GM23338 (cell line): ENCODE measurements around the gene KRTAP5-10. TPM values are rescaled to one million over a fixed set of nuclear protein-coding genes. Genes with fewer than 3 reads are reported as not detected.

ENCODE experiments used
- ATAC-seq: fragments of 200-7000 bp; cut with Tn5 transposase; 3 replicates; pipeline ENCODE4 v1.9.1; 2020
- DNase-seq: peaks from one replicate; pipeline ENCODE4 v3.0.0-alpha.2; 2015; ENCODE audit warnings: low spot score
- H2AFZ ChIP-seq: fragments of 200-600 bp; sonication (generic); 2 replicates; pipeline ENCODE4 v1.8.0; 2016; ENCODE audit warnings: antibody characterized with exemption, mild to moderate bottlenecking, moderate library complexity
- H3F3A ChIP-seq: fragments of 200-600 bp; sonication (generic); replicated peaks from 2 replicates; pipeline ENCODE4 v1.8.0; 2017; ENCODE audit warnings: antibody characterized with exemption, mixed run types, low read depth
- H3K27ac ChIP-seq: fragments of 200-600 bp; sonication (generic); 2 replicates; pipeline ENCODE4 v1.6.1; 2016; ENCODE audit warnings: low read depth
- H3K27me3 ChIP-seq: fragments of 200-600 bp; sonication (generic); 2 replicates; pipeline ENCODE4 v1.8.0; 2016; ENCODE audit warnings: mild to moderate bottlenecking, mixed run types, moderate library complexity; ENCODE audit not compliant: insufficient read depth
- H3K36me3 ChIP-seq: fragments of 200-600 bp; sonication (generic); 2 replicates; pipeline ENCODE4 v1.8.0; 2016; ENCODE audit warnings: mild to moderate bottlenecking; ENCODE audit not compliant: insufficient read depth
- H3K4me1 ChIP-seq: fragments of 200-600 bp; sonication (generic); 2 replicates; pipeline ENCODE4 v1.8.0; 2016; ENCODE audit warnings: mild to moderate bottlenecking, moderate library complexity; ENCODE audit not compliant: insufficient read depth
- H3K4me2 ChIP-seq: fragments of 200-600 bp; sonication (generic); 2 replicates; pipeline ENCODE4 v1.7.1; 2017; ENCODE audit warnings: mixed run types
- H3K4me3 ChIP-seq: fragments of 200-600 bp; sonication (generic); 2 replicates; pipeline ENCODE4 v1.6.1; 2016; ENCODE audit warnings: mixed run types
- H3K79me2 ChIP-seq: fragments of 200-600 bp; sonication (generic); replicated peaks from 2 replicates; pipeline ENCODE4 v1.8.0; 2017; ENCODE audit warnings: mild to moderate bottlenecking; ENCODE audit not compliant: insufficient read depth
- H3K9me2 ChIP-seq: fragments of 200-600 bp; sonication (generic); 2 replicates; pipeline ENCODE4 v1.8.0; 2017; ENCODE audit not compliant: insufficient read depth
- H4K20me1 ChIP-seq: fragments of 200-600 bp; sonication (generic); replicated peaks from 2 replicates; pipeline ENCODE4 v1.8.0; 2017; ENCODE audit warnings: mild to moderate bottlenecking; ENCODE audit not compliant: insufficient read depth
- H3K27ac Mint-ChIP-seq: 2 replicates; pipeline ENCODE4 v1.8.0; 2020; ENCODE audit warnings: inconsistent platforms, mild to moderate bottlenecking, moderate library complexity, mixed read lengths
- H3K27me3 Mint-ChIP-seq: 3 replicates; pipeline ENCODE4 v1.8.0; 2022; ENCODE audit warnings: low read depth, mild to moderate bottlenecking, moderate library complexity, mixed read lengths, inconsistent platforms; ENCODE audit not compliant: insufficient read depth, poor library complexity
- H3K36me3 Mint-ChIP-seq: 3 replicates; pipeline ENCODE4 v1.8.0; 2021; ENCODE audit warnings: low read depth, mild to moderate bottlenecking, inconsistent platforms, moderate library complexity, mixed read lengths
- H3K4me1 Mint-ChIP-seq: 3 replicates; pipeline ENCODE4 v1.8.0; 2020; ENCODE audit warnings: mild to moderate bottlenecking, inconsistent platforms, mixed read lengths
- H3K4me3 Mint-ChIP-seq: 3 replicates; pipeline ENCODE4 v1.8.0; 2021; ENCODE audit warnings: moderate library complexity, mild to moderate bottlenecking, inconsistent platforms, mixed read lengths
- H3K9me3 Mint-ChIP-seq: 3 replicates; pipeline ENCODE4 v1.8.0; 2020; ENCODE audit warnings: moderate library complexity, mild to moderate bottlenecking, inconsistent platforms, mixed read lengths
- EZH2phosphoT487 ChIP-seq: fragments of 200-600 bp; sonication (generic); IDR thresholded peaks from one replicate; pipeline ENCODE4 v1.8.1; 2018; ENCODE audit warnings: antibody characterized with exemption; ENCODE audit not compliant: unreplicated experiment
- POLR2AphosphoS5 ChIP-seq: IDR thresholded peaks from 2 replicates; pipeline ENCODE4 v1.6.1; 2016; ENCODE audit warnings: antibody characterized with exemption, low read depth
- STAT1 ChIP-seq: IDR thresholded peaks from one replicate; pipeline ENCODE4 v1.6.1; 2016; ENCODE audit warnings: antibody characterized with exemption; ENCODE audit not compliant: unreplicated experiment
- ZNF114 ChIP-seq: fragments of 250-450 bp; sonication (Bioruptor Pico); IDR thresholded peaks from 2 replicates; pipeline ENCODE4 v1.5.0; 2020; ENCODE audit warnings: mild to moderate bottlenecking, moderate library complexity
- polyA plus RNA-seq: library from polyadenylated mRNA; unstranded; fragments of >200 nt; fragmentation: Nextera tagmentation; extraction: Ambion mirVana; gene quantifications from 2 replicates; pipeline ENCODE4 v1.2.1, GENCODE V29; 2016
- total RNA-seq: library from RNA; depleted of rRNA; stranded (reverse); fragments of >200 nt; shearing (Covaris generic); gene quantifications from 2 replicates; pipeline ENCODE4 v1.2.3, GENCODE V29; 2014
- TF ChIP-seq, protein P1 (sequence below), 2 experiments: fragments of 200-600 bp in 1 of 2; sonication (generic) in 1 of 2; conservative IDR thresholded peaks; 2 replicates each; pipeline versions ENCODE4 v1.5.1 to v1.6.1; 2016 to 2017; ENCODE audit warnings: antibody characterized with exemption in 2 of 2, low read depth in 2 of 2, mild to moderate bottlenecking in 2 of 2, moderate library complexity in 1 of 2
- TF ChIP-seq, protein P2 (sequence below): IDR thresholded peaks from 2 replicates; pipeline ENCODE4 v1.6.1; 2016; ENCODE audit warnings: antibody characterized with exemption
- TF ChIP-seq, protein P3 (sequence below): fragments of 250-450 bp; sonication (Bioruptor Pico); IDR thresholded peaks from 2 replicates; pipeline ENCODE4 v1.5.0; 2020; ENCODE audit warnings: mild to moderate bottlenecking, moderate library complexity

Gene KRTAP5-10
- total and polyA plus RNA-seq, 2 experiments from 2014 or later = not detected

DNA sequence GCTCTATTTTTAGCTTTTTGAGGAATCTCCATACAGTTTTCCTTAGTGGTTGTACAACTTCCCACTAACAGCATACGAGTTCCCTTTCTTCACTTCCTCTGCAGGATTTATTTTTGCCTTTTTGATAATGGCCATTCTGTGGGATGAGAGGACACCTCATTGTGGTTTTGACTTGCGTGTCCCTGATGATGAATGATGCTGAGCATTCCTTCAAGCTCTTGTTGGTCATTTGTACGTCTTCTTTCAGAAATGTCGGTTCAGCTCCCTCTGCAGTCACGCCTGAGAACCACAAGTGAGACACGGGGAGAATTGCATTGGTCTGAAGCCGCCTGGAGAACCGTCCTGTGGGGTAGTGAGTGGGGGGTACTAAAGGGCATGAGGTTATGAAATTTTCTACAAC lies 2.0 kb upstream of the KRTAP5-10 start:
- Histone ChIP-seq H3K27ac (no peak overlapping the region), H3K4me3 (no peak overlapping the region), H2AFZ (no peak overlapping the region), H3K27me3 (no peaks in the 10 kb centered on the region), H3K79me2 (no peaks in the 10 kb centered on the region), H3K4me2 (no peak overlapping the region), H3K9me2 (no peaks in the 10 kb centered on the region), H3K36me3 (no peaks in the 10 kb centered on the region), H4K20me1 (no peaks in the 10 kb centered on the region), H3K4me1 (peaks cover 16% of the 10 kb centered on the region), H3F3A (no peaks in the 10 kb centered on the region)
- DNase-seq = peak; percentile 72
- TF ChIP-seq, protein P1, sequence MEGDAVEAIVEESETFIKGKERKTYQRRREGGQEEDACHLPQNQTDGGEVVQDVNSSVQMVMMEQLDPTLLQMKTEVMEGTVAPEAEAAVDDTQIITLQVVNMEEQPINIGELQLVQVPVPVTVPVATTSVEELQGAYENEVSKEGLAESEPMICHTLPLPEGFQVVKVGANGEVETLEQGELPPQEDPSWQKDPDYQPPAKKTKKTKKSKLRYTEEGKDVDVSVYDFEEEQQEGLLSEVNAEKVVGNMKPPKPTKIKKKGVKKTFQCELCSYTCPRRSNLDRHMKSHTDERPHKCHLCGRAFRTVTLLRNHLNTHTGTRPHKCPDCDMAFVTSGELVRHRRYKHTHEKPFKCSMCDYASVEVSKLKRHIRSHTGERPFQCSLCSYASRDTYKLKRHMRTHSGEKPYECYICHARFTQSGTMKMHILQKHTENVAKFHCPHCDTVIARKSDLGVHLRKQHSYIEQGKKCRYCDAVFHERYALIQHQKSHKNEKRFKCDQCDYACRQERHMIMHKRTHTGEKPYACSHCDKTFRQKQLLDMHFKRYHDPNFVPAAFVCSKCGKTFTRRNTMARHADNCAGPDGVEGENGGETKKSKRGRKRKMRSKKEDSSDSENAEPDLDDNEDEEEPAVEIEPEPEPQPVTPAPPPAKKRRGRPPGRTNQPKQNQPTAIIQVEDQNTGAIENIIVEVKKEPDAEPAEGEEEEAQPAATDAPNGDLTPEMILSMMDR (conservative IDR thresholded peaks at IDR 0.05; ENCODE audit: low read depth in 2 of 2) = peak; percentile 66 to 76
- TF ChIP-seq, protein P2, sequence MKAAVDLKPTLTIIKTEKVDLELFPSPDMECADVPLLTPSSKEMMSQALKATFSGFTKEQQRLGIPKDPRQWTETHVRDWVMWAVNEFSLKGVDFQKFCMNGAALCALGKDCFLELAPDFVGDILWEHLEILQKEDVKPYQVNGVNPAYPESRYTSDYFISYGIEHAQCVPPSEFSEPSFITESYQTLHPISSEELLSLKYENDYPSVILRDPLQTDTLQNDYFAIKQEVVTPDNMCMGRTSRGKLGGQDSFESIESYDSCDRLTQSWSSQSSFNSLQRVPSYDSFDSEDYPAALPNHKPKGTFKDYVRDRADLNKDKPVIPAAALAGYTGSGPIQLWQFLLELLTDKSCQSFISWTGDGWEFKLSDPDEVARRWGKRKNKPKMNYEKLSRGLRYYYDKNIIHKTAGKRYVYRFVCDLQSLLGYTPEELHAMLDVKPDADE = no peak
- peaks cover 10% of the 10 kb centered on the region for H3K27me3 Mint-ChIP-seq
- peaks cover 30% of the 10 kb centered on the region for H3K4me1 Mint-ChIP-seq
- H3K36me3 Mint-ChIP-seq = peaks cover 4% of the 10 kb centered on the region
- ATAC-seq = peak; percentile 80
- no peak overlapping the region for H3K27ac Mint-ChIP-seq
- peaks cover 25% of the 10 kb centered on the region; the same call in 2 of the 3 replicates for H3K9me3 Mint-ChIP-seq
- no peak overlapping the region for H3K4me3 Mint-ChIP-seq

GRCh38 chr11:71564430-71564829 lies 933 bp upstream of the KRTAP5-10 start:
- Histone ChIP-seq H3K4me3 (no peak overlapping the region), H3K9me2 (no peaks in the 10 kb centered on the region), H3K27me3 (no peaks in the 10 kb centered on the region), H3K27ac (no peak overlapping the region), H2AFZ (no peak overlapping the region), H3K4me1 (peaks cover 16% of the 10 kb centered on the region), H4K20me1 (no peaks in the 10 kb centered on the region), H3K36me3 (no peaks in the 10 kb centered on the region), H3K4me2 (no peak overlapping the region), H3F3A (no peaks in the 10 kb centered on the region), H3K79me2 (no peaks in the 10 kb centered on the region)
- Mint-ChIP-seq H3K36me3 (no peaks in the 10 kb centered on the region; the same call in 2 of the 3 replicates), H3K9me3 (peaks cover 15% of the 10 kb centered on the region; the same call in 2 of the 3 replicates), H3K27ac (no peak overlapping the region), H3K27me3 (peaks cover 14% of the 10 kb centered on the region), H3K4me3 (no peak overlapping the region; the same call in 2 of the 3 replicates), H3K4me1 (peaks cover 36% of the 10 kb centered on the region)
- DNase-seq (no peak), ATAC-seq (no peak)
- TF ChIP-seq POLR2AphosphoS5 = no peak
- TF ChIP-seq EZH2phosphoT487 = no peak

GRCh38 chr11:71566081-71566620 lies 788 bp downstream of the KRTAP5-10 start:
- no peak overlapping the region for H3K4me2 ChIP-seq
- no peaks in the 10 kb centered on the region for H3F3A ChIP-seq
- ATAC-seq (no peak), DNase-seq (no peak)
- peaks cover 17% of the 10 kb centered on the region for H3K27me3 Mint-ChIP-seq
- no peaks in the 10 kb centered on the region for H3K27me3 ChIP-seq
- H3K9me2 ChIP-seq = no peaks in the 10 kb centered on the region
- no peak overlapping the region for H3K4me3 Mint-ChIP-seq
- H3K79me2 ChIP-seq = no peaks in the 10 kb centered on the region
- peaks cover 44% of the 10 kb centered on the region for H3K4me1 Mint-ChIP-seq
- H2AFZ ChIP-seq = no peak overlapping the region
- H3K27ac ChIP-seq = no peak overlapping the region
- no peaks in the 10 kb centered on the region for H3K36me3 ChIP-seq
- peaks cover 2% of the 10 kb centered on the region; the same call in 1 of the 3 replicates for H3K9me3 Mint-ChIP-seq
- peaks cover 16% of the 10 kb centered on the region for H3K4me1 ChIP-seq
- no peak overlapping the region for H3K27ac Mint-ChIP-seq
- H3K36me3 Mint-ChIP-seq = no peaks in the 10 kb centered on the region; the same call in 2 of the 3 replicates
- H3K4me3 ChIP-seq = no peak overlapping the region
- no peaks in the 10 kb centered on the region for H4K20me1 ChIP-seq
- TF ChIP-seq STAT1 (no peak), EZH2phosphoT487 (no peak), ZNF114 (no peak)
- TF ChIP-seq, protein P3, sequence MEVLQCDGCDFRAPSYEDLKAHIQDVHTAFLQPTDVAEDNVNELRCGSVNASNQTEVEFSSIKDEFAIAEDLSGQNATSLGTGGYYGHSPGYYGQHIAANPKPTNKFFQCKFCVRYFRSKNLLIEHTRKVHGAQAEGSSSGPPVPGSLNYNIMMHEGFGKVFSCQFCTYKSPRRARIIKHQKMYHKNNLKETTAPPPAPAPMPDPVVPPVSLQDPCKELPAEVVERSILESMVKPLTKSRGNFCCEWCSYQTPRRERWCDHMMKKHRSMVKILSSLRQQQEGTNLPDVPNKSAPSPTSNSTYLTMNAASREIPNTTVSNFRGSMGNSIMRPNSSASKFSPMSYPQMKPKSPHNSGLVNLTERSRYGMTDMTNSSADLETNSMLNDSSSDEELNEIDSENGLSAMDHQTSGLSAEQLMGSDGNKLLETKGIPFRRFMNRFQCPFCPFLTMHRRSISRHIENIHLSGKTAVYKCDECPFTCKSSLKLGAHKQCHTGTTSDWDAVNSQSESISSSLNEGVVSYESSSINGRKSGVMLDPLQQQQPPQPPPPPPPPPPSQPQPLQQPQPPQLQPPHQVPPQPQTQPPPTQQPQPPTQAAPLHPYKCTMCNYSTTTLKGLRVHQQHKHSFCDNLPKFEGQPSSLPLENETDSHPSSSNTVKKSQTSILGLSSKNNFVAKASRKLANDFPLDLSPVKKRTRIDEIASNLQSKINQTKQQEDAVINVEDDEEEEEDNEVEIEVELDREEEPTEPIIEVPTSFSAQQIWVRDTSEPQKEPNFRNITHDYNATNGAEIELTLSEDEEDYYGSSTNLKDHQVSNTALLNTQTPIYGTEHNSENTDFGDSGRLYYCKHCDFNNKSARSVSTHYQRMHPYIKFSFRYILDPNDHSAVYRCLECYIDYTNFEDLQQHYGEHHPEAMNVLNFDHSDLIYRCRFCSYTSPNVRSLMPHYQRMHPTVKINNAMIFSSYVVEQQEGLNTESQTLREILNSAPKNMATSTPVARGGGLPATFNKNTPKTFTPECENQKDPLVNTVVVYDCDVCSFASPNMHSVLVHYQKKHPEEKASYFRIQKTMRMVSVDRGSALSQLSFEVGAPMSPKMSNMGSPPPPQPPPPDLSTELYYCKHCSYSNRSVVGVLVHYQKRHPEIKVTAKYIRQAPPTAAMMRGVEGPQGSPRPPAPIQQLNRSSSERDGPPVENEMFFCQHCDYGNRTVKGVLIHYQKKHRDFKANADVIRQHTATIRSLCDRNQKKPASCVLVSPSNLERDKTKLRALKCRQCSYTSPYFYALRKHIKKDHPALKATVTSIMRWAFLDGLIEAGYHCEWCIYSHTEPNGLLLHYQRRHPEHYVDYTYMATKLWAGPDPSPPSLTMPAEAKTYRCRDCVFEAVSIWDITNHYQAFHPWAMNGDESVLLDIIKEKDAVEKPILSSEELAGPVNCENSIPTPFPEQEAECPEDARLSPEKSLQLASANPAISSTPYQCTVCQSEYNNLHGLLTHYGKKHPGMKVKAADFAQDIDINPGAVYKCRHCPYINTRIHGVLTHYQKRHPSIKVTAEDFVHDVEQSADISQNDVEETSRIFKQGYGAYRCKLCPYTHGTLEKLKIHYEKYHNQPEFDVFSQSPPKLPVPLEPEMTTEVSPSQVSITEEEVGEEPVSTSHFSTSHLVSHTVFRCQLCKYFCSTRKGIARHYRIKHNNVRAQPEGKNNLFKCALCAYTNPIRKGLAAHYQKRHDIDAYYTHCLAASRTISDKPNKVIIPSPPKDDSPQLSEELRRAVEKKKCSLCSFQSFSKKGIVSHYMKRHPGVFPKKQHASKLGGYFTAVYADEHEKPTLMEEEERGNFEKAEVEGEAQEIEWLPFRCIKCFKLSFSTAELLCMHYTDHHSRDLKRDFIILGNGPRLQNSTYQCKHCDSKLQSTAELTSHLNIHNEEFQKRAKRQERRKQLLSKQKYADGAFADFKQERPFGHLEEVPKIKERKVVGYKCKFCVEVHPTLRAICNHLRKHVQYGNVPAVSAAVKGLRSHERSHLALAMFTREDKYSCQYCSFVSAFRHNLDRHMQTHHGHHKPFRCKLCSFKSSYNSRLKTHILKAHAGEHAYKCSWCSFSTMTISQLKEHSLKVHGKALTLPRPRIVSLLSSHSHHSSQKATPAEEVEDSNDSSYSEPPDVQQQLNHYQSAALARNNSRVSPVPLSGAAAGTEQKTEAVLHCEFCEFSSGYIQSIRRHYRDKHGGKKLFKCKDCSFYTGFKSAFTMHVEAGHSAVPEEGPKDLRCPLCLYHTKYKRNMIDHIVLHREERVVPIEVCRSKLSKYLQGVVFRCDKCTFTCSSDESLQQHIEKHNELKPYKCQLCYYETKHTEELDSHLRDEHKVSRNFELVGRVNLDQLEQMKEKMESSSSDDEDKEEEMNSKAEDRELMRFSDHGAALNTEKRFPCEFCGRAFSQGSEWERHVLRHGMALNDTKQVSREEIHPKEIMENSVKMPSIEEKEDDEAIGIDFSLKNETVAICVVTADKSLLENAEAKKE (CRISPR knock-in tag) = no peak
